ENCODE results near the gene SPC24. TPM values are rescaled to one million over a fixed set of nuclear protein-coding genes. Genes with fewer than 3 reads are reported as not detected.

The SPC24 gene
- total RNA-seq, 1 donor from 2014 or later = 0.98 TPM

- peaks cover 3% of the 10 kb centered on the region for H3K27me3 Mint-ChIP-seq
- H3K36me3 Mint-ChIP-seq (ENCODE audit: low read depth) = peaks cover 21% of the 10 kb centered on the region
- no peak overlapping the region for H3K4me3 Mint-ChIP-seq
- CTCF ChIA-PET = no interaction called here
- DNase-seq (no peak), ATAC-seq (ENCODE audit: low read depth) (no peak)
- POLR2A ChIA-PET = no interaction called here
- no peaks in the 10 kb centered on the region for H3K9me3 Mint-ChIP-seq
- intact Hi-C loops (cut with micrococcal nuclease) = no loop called here
- H3K27ac Mint-ChIP-seq = no peak overlapping the region
- TF ChIP-seq, protein P1, sequence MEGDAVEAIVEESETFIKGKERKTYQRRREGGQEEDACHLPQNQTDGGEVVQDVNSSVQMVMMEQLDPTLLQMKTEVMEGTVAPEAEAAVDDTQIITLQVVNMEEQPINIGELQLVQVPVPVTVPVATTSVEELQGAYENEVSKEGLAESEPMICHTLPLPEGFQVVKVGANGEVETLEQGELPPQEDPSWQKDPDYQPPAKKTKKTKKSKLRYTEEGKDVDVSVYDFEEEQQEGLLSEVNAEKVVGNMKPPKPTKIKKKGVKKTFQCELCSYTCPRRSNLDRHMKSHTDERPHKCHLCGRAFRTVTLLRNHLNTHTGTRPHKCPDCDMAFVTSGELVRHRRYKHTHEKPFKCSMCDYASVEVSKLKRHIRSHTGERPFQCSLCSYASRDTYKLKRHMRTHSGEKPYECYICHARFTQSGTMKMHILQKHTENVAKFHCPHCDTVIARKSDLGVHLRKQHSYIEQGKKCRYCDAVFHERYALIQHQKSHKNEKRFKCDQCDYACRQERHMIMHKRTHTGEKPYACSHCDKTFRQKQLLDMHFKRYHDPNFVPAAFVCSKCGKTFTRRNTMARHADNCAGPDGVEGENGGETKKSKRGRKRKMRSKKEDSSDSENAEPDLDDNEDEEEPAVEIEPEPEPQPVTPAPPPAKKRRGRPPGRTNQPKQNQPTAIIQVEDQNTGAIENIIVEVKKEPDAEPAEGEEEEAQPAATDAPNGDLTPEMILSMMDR (IDR thresholded peaks at IDR 0.05) = no peak
- no peaks in the 10 kb centered on the region for H3K4me1 Mint-ChIP-seq
These were observed 39.6 kb downstream of the SPC24 start for GRCh38 chr19:11115895-11116446.

DNA sequence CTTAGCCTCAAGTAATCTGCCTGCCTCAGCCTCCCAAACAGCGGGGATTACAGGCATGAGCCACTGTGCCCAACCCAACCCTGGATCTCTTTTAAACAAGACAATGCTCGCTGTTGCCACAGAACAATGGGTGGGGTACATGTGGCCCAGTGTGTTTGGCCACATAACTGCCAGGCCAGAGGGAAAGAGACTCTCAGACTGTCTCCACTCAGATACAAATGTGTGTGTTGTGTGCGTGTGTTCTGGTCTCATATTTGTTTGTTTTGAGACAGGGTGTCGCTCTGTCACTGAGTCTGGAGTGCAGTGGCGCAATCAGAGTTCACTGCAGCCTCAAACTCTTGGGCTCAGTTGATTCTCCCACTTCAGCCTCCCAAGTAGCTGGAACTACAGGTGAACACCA lies 40.5 kb downstream of the SPC24 start:
- POLR2A ChIA-PET = no interaction called here
- Mint-ChIP-seq H3K27ac (no peak overlapping the region), H3K36me3 (ENCODE audit: low read depth) (peaks cover 16% of the 10 kb centered on the region), H3K27me3 (peaks cover 3% of the 10 kb centered on the region), H3K4me1 (no peaks in the 10 kb centered on the region), H3K9me3 (no peaks in the 10 kb centered on the region), H3K4me3 (no peak overlapping the region)
- DNase-seq = no peak
- intact Hi-C loops (cut with micrococcal nuclease) = no loop called here
- ATAC-seq (ENCODE audit: low read depth) = no peak
- CTCF ChIA-PET = no interaction called here
- TF ChIP-seq, protein P1 (IDR thresholded peaks at IDR 0.05) = no peak

GRCh38 chr19:11113140-11113708 lies 42.4 kb downstream of the SPC24 start:
- DNase-seq (no peak), ATAC-seq (ENCODE audit: low read depth) (no peak)
- no peak overlapping the region for H3K4me3 Mint-ChIP-seq
- no peaks in the 10 kb centered on the region for H3K9me3 Mint-ChIP-seq
- no peak overlapping the region for H3K27ac Mint-ChIP-seq
- peaks cover 3% of the 10 kb centered on the region for H3K27me3 Mint-ChIP-seq
- ChIA-PET CTCF (no interaction called here), POLR2A (interaction anchor here (0.7 kb wide), 1 partner anchor 52 kb away, joined by 9 read pairs; no protein-coding TSS in a partner anchor)
- no peaks in the 10 kb centered on the region for H3K4me1 Mint-ChIP-seq
- TF ChIP-seq, protein P1 (IDR thresholded peaks at IDR 0.05) = no peak
- intact Hi-C loops (cut with micrococcal nuclease) = no loop called here
- H3K36me3 Mint-ChIP-seq (ENCODE audit: low read depth) = peaks cover 18% of the 10 kb centered on the region

DNA sequence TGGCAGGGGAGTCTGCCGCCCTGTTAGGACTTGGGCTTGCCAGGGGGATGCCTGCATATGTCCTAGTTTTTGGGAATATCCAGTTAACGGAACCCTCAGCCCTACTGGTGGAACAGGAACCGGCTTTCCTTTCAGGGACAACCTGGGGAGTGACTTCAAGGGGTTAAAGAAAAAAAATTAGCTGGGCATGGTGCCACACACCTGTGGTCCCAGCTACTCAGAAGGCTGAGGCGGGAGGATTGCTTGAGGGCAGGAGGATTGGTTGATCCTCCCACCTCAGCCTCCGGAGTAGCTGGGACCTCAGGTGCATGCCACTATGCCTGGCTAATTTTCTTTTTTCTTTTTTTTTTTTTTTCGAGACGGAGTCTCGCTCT lies 43.8 kb downstream of the SPC24 start:
- Mint-ChIP-seq H3K4me3 (no peak overlapping the region), H3K36me3 (ENCODE audit: low read depth) (peaks cover 17% of the 10 kb centered on the region), H3K27me3 (peaks cover 3% of the 10 kb centered on the region), H3K9me3 (no peaks in the 10 kb centered on the region), H3K27ac (no peak overlapping the region), H3K4me1 (no peaks in the 10 kb centered on the region)
- DNase-seq (no peak), ATAC-seq (ENCODE audit: low read depth) (no peak)
- TF ChIP-seq, protein P1 (IDR thresholded peaks at IDR 0.05) = no peak
- intact Hi-C loops (cut with micrococcal nuclease) = no loop called here
- CTCF ChIA-PET = no interaction called here
- POLR2A ChIA-PET = no interaction called here

DNA sequence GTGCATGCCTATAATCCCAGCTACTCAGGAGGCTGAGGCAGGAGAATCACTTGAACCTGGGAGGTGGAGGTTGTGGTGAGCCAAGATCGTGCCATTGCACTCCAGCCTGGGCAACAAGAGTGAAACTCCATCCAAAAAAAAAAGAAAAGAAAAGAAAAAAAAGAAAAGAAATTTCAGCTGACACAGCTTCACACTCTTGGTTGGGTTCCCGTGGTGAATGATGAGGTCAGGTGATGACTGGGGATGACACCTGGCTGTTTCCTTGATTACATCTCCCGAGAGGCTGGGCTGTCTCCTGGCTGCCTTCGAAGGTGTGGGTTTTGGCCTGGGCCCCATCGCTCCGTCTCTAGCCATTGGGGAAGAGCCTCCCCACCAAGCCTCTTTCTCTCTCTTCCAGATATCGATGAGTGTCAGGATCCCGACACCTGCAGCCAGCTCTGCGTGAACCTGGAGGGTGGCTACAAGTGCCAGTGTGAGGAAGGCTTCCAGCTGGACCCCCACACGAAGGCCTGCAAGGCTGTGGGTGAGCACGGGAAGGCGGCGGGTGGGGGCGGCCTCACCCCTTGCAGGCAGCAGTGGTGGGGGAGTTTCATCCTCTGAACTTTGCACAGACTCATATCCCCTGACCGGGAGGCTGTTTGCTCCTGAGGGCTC lies 44.3 kb downstream of the SPC24 start:
- Mint-ChIP-seq H3K4me3 (no peak overlapping the region), H3K27me3 (peaks cover 3% of the 10 kb centered on the region), H3K36me3 (ENCODE audit: low read depth) (peaks cover 16% of the 10 kb centered on the region), H3K9me3 (no peaks in the 10 kb centered on the region), H3K27ac (no peak overlapping the region), H3K4me1 (no peaks in the 10 kb centered on the region)
- intact Hi-C loops (cut with micrococcal nuclease) = no loop called here
- ChIA-PET CTCF (no interaction called here), POLR2A (no interaction called here)
- ATAC-seq (ENCODE audit: low read depth) = no peak
- DNase-seq = no peak
- TF ChIP-seq, protein P1 (IDR thresholded peaks at IDR 0.05) = no peak

Measured in activated B cell treated with CpG ODN at 0.5 μM for 24 hours (primary cell).